Lower leg skin (tissue), 4 donors: ENCODE data around the gene IQGAP3. TPM values are rescaled to one million over a fixed set of nuclear protein-coding genes. Genes with fewer than 3 reads are reported as not detected.

Experiments used
- DNase-seq, 2 donors: peaks; one replicate each; pipeline ENCODE4 v3.0.0-alpha.2; 2019; ENCODE audit warnings: low spot score in 2 of 2
- H3K4me3 ChIP-seq: fragments of 200-600 bp; sonication (generic); 2 replicates; pipeline ENCODE4 v1.5.1; 2017; ENCODE audit warnings: mild to moderate bottlenecking, low read depth; ENCODE audit not compliant: poor library complexity, severe bottlenecking
- CTCF ChIP-seq, 3 donors: fragments of 450-650 bp; IDR thresholded peaks; one replicate each; pipeline ENCODE4 v1.5.1; 2016; ENCODE audit warnings: antibody characterized with exemption in 3 of 3, mild to moderate bottlenecking in 3 of 3, moderate library complexity in 2 of 3
- POLR2A ChIP-seq, 2 donors: fragments of 450-650 bp; IDR thresholded peaks; one replicate each; pipeline ENCODE4 v1.6.1; 2016 to 2017; ENCODE audit warnings: antibody characterized with exemption in 2 of 2, mild to moderate bottlenecking in 1 of 2, moderate library complexity in 1 of 2
- WGBS, 2 donors: methylation state at CpG; one replicate each; pipeline ENCODE4 v1.1.5; 2018; 5-methylcytosine and 5-hydroxymethylcytosine counted together
- intact Hi-C: fragments of 100-400 bp; cut with DNase I; formaldehyde crosslinking; loops from one replicate; pipeline ENCODE4 v1.15.0; 2023; ENCODE audit warnings: low total_unique reads
- total RNA-seq, 4 donors: library from RNA; depleted of rRNA; stranded (reverse); fragments of >200 nt; gene quantifications; one replicate each; pipeline ENCODE4 v1.1.0, GENCODE V29; 2016

IQGAP3 gene
- total RNA-seq, 4 donors from 2014 or later, result 0.98 to 3.0 (median 2.1) TPM

GRCh38 chr1:156572663-156573018 is 276 bp upstream of the IQGAP3 start:
- 27 to 32% methylated on average over 10 of the region's 10 CpGs for WGBS, 2 donors
- H3K4me3 ChIP-seq, result no peak overlapping the region
- TF ChIP-seq POLR2A (IDR thresholded peaks at IDR 0.05), result no peak
- no peak for TF ChIP-seq CTCF (IDR thresholded peaks at IDR 0.05)
- no peak for DNase-seq
- intact Hi-C loops, result no loop called here

GRCh38 chr1:156571261-156571852 is 1.0 kb downstream of the IQGAP3 start:
- no peak for DNase-seq
- intact Hi-C loops, result no loop called here
- no peak for TF ChIP-seq CTCF (IDR thresholded peaks at IDR 0.05)
- no peak for TF ChIP-seq POLR2A (IDR thresholded peaks at IDR 0.05)
- WGBS, 2 donors, result 9 to 10% methylated on average over 4 of the region's 4 CpGs
- H3K4me3 ChIP-seq, result no peak overlapping the region

- H3K4me3 ChIP-seq, result no peak overlapping the region
- 78 to 91% methylated on average over 4 of the region's 4 CpGs for WGBS, 2 donors
- intact Hi-C loops, result no loop called here
- no peak for DNase-seq
- TF ChIP-seq CTCF (IDR thresholded peaks at IDR 0.05), result no peak
These were observed 5.9 kb downstream of the IQGAP3 start for GRCh38 chr1:156566436-156566835.

- TF ChIP-seq CTCF (IDR thresholded peaks at IDR 0.05) (no peak), POLR2A (IDR thresholded peaks at IDR 0.05) (no peak)
- H3K4me3 ChIP-seq, result no peak overlapping the region
- intact Hi-C loops, result no loop called here
- DNase-seq, result no peak
- WGBS, 2 donors, result 94 to 96% methylated on average over 2 of the region's 2 CpGs
These were observed 6.8 kb downstream of the IQGAP3 start for GRCh38 chr1:156565519-156565918.

- WGBS, 2 donors, result 68 to 78% methylated on average over 5 of the region's 5 CpGs
- intact Hi-C loops, result no loop called here
- no peak for DNase-seq
- TF ChIP-seq CTCF (IDR thresholded peaks at IDR 0.05), result no peak
- no peak for TF ChIP-seq POLR2A (IDR thresholded peaks at IDR 0.05)
- no peak overlapping the region for H3K4me3 ChIP-seq
These were observed 11.7 kb downstream of the IQGAP3 start for GRCh38 chr1:156560585-156561163.
